Liver (tissue), 9 donors: ENCODE data around the gene SAP30. TPM values are rescaled to one million over a fixed set of nuclear protein-coding genes. Genes with fewer than 3 reads are reported as not detected.

Experiments used
- DNase-seq: peaks from one replicate; pipeline ENCODE4 v3.0.0-alpha.2; 2017; ENCODE audit warnings: low spot score
- H3K27ac ChIP-seq, 2 donors: one replicate each; pipeline ENCODE4 v1.7.0; 2013; ENCODE audit warnings: inconsistent platforms in 2 of 2, low read length in 2 of 2, control low read depth in 1 of 2, low read depth in 1 of 2, mild to moderate bottlenecking in 1 of 2
- H3K27me3 ChIP-seq, 4 donors: one replicate each; pipeline versions ENCODE4 v1.6.1 to v1.7.0; 2013; ENCODE audit warnings: low read length in 3 of 4, inconsistent platforms in 1 of 4, mild to moderate bottlenecking in 1 of 4, moderate library complexity in 1 of 4; ENCODE audit not compliant: control insufficient read depth in 4 of 4, insufficient read depth in 4 of 4
- H3K36me3 ChIP-seq, 4 donors: one replicate each; pipeline versions ENCODE4 v1.6.1 to v1.7.0; 2013; ENCODE audit warnings: low read length in 3 of 4, mild to moderate bottlenecking in 3 of 4, low read depth in 1 of 4, moderate library complexity in 1 of 4; ENCODE audit not compliant: control insufficient read depth in 4 of 4, insufficient read depth in 3 of 4
- H3K4me1 ChIP-seq, 4 donors: one replicate each; pipeline versions ENCODE4 v1.6.1 to v1.7.0; 2013; ENCODE audit warnings: low read length in 3 of 4, mild to moderate bottlenecking in 3 of 4, moderate library complexity in 1 of 4; ENCODE audit not compliant: control insufficient read depth in 4 of 4, insufficient read depth in 4 of 4
- H3K4me3 ChIP-seq, 3 donors: one replicate each; pipeline versions ENCODE4 v1.6.1 to v1.7.0; 2013; ENCODE audit warnings: low read length in 3 of 3, control low read depth in 1 of 3, low read depth in 1 of 3, mild to moderate bottlenecking in 1 of 3
- H3K9ac ChIP-seq, 2 donors: one replicate each; pipeline ENCODE4 v1.7.0; 2013; ENCODE audit warnings: low read length in 2 of 2, mild to moderate bottlenecking in 2 of 2, moderate library complexity in 2 of 2, control low read depth in 1 of 2, low read depth in 1 of 2
- H3K9me3 ChIP-seq, 4 donors: one replicate each; pipeline versions ENCODE4 v1.6.1 to v1.7.0; 2013; ENCODE audit warnings: low read length in 3 of 4; ENCODE audit not compliant: control insufficient read depth in 4 of 4
- ATF3 ChIP-seq: IDR thresholded peaks from 2 replicates; pipeline ENCODE4 v1.6.1; 2016; ENCODE audit warnings: antibody characterized with exemption
- CTCF ChIP-seq: fragments of 150-350 bp; IDR thresholded peaks from 2 replicates; pipeline ENCODE4 v1.5.1; 2017; ENCODE audit warnings: improper control_type of control experiment, low read depth, low read length; ENCODE audit not compliant: missing input control
- EGR1 ChIP-seq, 2 donors: IDR thresholded peaks; 2 replicates each; pipeline ENCODE4 v1.6.1; 2016 to 2018; ENCODE audit warnings: antibody characterized with exemption in 2 of 2, low read depth in 2 of 2
- FOXA1 ChIP-seq: IDR thresholded peaks from 2 replicates; pipeline ENCODE4 v1.6.1; 2016; ENCODE audit warnings: antibody characterized with exemption
- FOXA2 ChIP-seq: IDR thresholded peaks from 2 replicates; pipeline ENCODE4 v1.6.1; 2016; ENCODE audit warnings: antibody characterized with exemption
- GABPA ChIP-seq, 2 donors: IDR thresholded peaks in 1 of 2; conservative IDR thresholded peaks in 1 of 2; 2 replicates each; pipeline ENCODE4 v1.6.1; 2016; ENCODE audit warnings: antibody characterized with exemption in 2 of 2, mild to moderate bottlenecking in 1 of 2, moderate library complexity in 1 of 2
- HNF4A ChIP-seq, 2 donors: conservative IDR thresholded peaks; 2 replicates each; pipeline ENCODE4 v1.6.1; 2016; ENCODE audit warnings: antibody characterized with exemption in 2 of 2, mild to moderate bottlenecking in 2 of 2
- HNF4G ChIP-seq: IDR thresholded peaks from 2 replicates; pipeline ENCODE4 v1.6.1; 2016; ENCODE audit warnings: antibody characterized with exemption
- JUND ChIP-seq, 2 donors: IDR thresholded peaks; 2 replicates each; pipeline ENCODE4 v1.6.1; 2016; ENCODE audit warnings: antibody characterized with exemption in 2 of 2
- MAX ChIP-seq: IDR thresholded peaks from 2 replicates; pipeline ENCODE4 v1.6.1; 2016; ENCODE audit warnings: antibody characterized with exemption
- RAD21 ChIP-seq, 2 donors: IDR thresholded peaks; 2 replicates each; pipeline ENCODE4 v1.6.1; 2016; ENCODE audit warnings: antibody characterized with exemption in 2 of 2, mild to moderate bottlenecking in 2 of 2
- REST ChIP-seq: IDR thresholded peaks from 2 replicates; pipeline ENCODE4 v1.6.1; 2016; ENCODE audit warnings: antibody characterized with exemption, mild to moderate bottlenecking
- RXRA ChIP-seq, 2 donors: IDR thresholded peaks; 2 replicates each; pipeline ENCODE4 v1.6.1; 2017 to 2018; ENCODE audit warnings: antibody characterized with exemption in 2 of 2, mild to moderate bottlenecking in 1 of 2
- SP1 ChIP-seq: IDR thresholded peaks from 2 replicates; pipeline ENCODE4 v1.6.1; 2018; ENCODE audit warnings: antibody characterized with exemption, mild to moderate bottlenecking
- TAF1 ChIP-seq: conservative IDR thresholded peaks from 2 replicates; pipeline ENCODE4 v1.6.1; 2016; ENCODE audit warnings: antibody characterized with exemption, mild to moderate bottlenecking
- YY1 ChIP-seq: IDR thresholded peaks from 2 replicates; pipeline ENCODE4 v1.6.1; 2016; ENCODE audit warnings: antibody characterized with exemption, mild to moderate bottlenecking
- ZBTB33 ChIP-seq: IDR thresholded peaks from 2 replicates; pipeline ENCODE4 v1.6.1; 2016; ENCODE audit warnings: antibody characterized with exemption
- WGBS: extraction: QIAGEN DNeasy Blood & Tissue Kit; methylation state at CpG from one replicate; pipeline ENCODE4 v1.1.7; 2013; 5-methylcytosine and 5-hydroxymethylcytosine counted together
- polyA plus RNA-seq, 2 donors: library from polyadenylated mRNA; stranded (reverse) in 1 of 2; unstranded in 1 of 2; fragments of 200-250 nt in 1 of 2; fragments of >200 nt in 1 of 2; fragmentation: Nextera tagmentation in 1 of 2; extraction: Ambion mirVana in 1 of 2; gene quantifications; one replicate each; pipeline versions ENCODE4 v1.2.1 to v1.2.3, GENCODE V29; 2013 to 2015
- total RNA-seq, 2 donors: library from RNA; depleted of rRNA; stranded (reverse); fragments of >200 nt; gene quantifications; one replicate each; pipeline ENCODE4 v1.2.3, GENCODE V29; 2014
- donor health status: healthy.
- donor health status: healthy.
- donor health status: healthy.
- donor health status: healthy.
- donor health status: healthy.

Gene SAP30
- total and polyA plus RNA-seq, 4 donors = 1.3 to 10.0 (median 3.7) TPM

GRCh38 chr4:173332963-173333657 is 37.6 kb upstream of the SAP30 start:
- DNase-seq = no peak
- H3K27ac ChIP-seq = peak overlapping the region; percentile 100
- no peaks in the 10 kb centered on the region for H3K9me3 ChIP-seq
- peak overlapping the region; percentile 52 to 75 for H3K9ac ChIP-seq
- H3K27me3 ChIP-seq = no peaks in the 10 kb centered on the region
- H3K4me1 ChIP-seq = peaks cover 0 to 17% (median 9%) of the 10 kb centered on the region in 4 donors
- TF ChIP-seq HNF4G (no peak), GABPA (IDR thresholded peaks at IDR 0.05 in 1 of 2, conservative IDR thresholded peaks at IDR 0.05 in 1 of 2) (no peak), TAF1 (no peak), HNF4A (conservative IDR thresholded peaks at IDR 0.05) (no peak), ZBTB33 (no peak), ATF3 (no peak), REST (no peak), MAX (no peak), RXRA (IDR thresholded peaks at IDR 0.05) (no peak), FOXA2 (no peak), CTCF (no peak), FOXA1 (no peak), EGR1 (IDR thresholded peaks at IDR 0.05; ENCODE audit: low read depth in 2 of 2) (no peak), RAD21 (IDR thresholded peaks at IDR 0.05) (no peak), SP1 (no peak), JUND (IDR thresholded peaks at IDR 0.05) (no peak), YY1 (no peak)
- H3K36me3 ChIP-seq = peaks cover 0 to 5% (median 3%) of the 10 kb centered on the region in 4 donors
- 22% methylated on average over 21 of the region's 21 CpGs for WGBS
- H3K4me3 ChIP-seq = peak overlapping the region; percentile 72 to 88 (median 78)
